Karpas-422 (cell line): ENCODE data around the gene RIC8B. TPM values are rescaled to one million over a fixed set of nuclear protein-coding genes. Genes with fewer than 3 reads are reported as not detected.
A peak's percentile ranks its signal among the peaks of the same experiment; 100 is the strongest.
"Not testable (repeated sequence)": the region's sequence is repeated elsewhere in the genome, so short reads cannot be mapped to it uniquely, and the experiment has no call there.

ENCODE experiments used
- DNase-seq: peaks from one replicate; pipeline ENCODE4 v3.0.0-alpha.2; 2015
- H2AFZ ChIP-seq: fragments of 200-600 bp; sonication (generic); 2 replicates; pipeline ENCODE4 v1.6.1; 2014; ENCODE audit warnings: antibody characterized with exemption, low read length, mixed read lengths
- H3K27ac ChIP-seq: fragments of 200-600 bp; sonication (generic); 2 replicates; pipeline ENCODE4 v1.5.1; 2014; ENCODE audit warnings: mild to moderate bottlenecking, low read length, moderate library complexity
- H3K27me3 ChIP-seq: fragments of 200-600 bp; sonication (generic); 2 replicates; pipeline ENCODE4 v1.6.1; 2014; ENCODE audit warnings: low read length, mixed read lengths
- H3K36me3 ChIP-seq: fragments of 200-600 bp; sonication (generic); 2 replicates; pipeline ENCODE4 v1.6.1; 2014; ENCODE audit warnings: low read length, mixed read lengths; ENCODE audit not compliant: insufficient read depth
- H3K4me1 ChIP-seq: fragments of 200-600 bp; sonication (generic); 2 replicates; pipeline ENCODE4 v1.6.1; 2014; ENCODE audit warnings: mild to moderate bottlenecking, low read length, mixed read lengths
- H3K4me2 ChIP-seq: fragments of 200-600 bp; sonication (generic); 2 replicates; pipeline ENCODE4 v1.6.1; 2014; ENCODE audit warnings: low read length, low read depth, mild to moderate bottlenecking; ENCODE audit not compliant: poor library complexity, severe bottlenecking
- H3K4me3 ChIP-seq: fragments of 200-600 bp; sonication (generic); 2 replicates; pipeline ENCODE4 v1.5.1; 2014; ENCODE audit warnings: mild to moderate bottlenecking, antibody characterized with exemption, low read length, mixed read lengths
- H3K79me2 ChIP-seq: fragments of 200-600 bp; sonication (generic); 2 replicates; pipeline ENCODE4 v1.6.1; 2014; ENCODE audit warnings: mild to moderate bottlenecking, low read length, mixed read lengths
- H3K9ac ChIP-seq: fragments of 200-600 bp; sonication (generic); 2 replicates; pipeline ENCODE4 v1.6.0; 2014; ENCODE audit warnings: low read length
- H3K9me2 ChIP-seq: fragments of 200-600 bp; sonication (generic), shearing (Covaris generic); replicated peaks from 2 replicates; pipeline ENCODE4 v1.6.0; 2014; ENCODE audit warnings: mild to moderate bottlenecking, low read length, moderate library complexity; ENCODE audit not compliant: insufficient read depth
- H3K9me3 ChIP-seq: fragments of 300-700, 200-600 bp; sonication (generic); 2 replicates; pipeline ENCODE4 v1.6.1; 2014; ENCODE audit warnings: low read length, mixed read lengths
- H4K20me1 ChIP-seq: fragments of 200-600 bp; sonication (generic); 2 replicates; pipeline ENCODE4 v1.6.1; 2014; ENCODE audit warnings: mild to moderate bottlenecking, antibody characterized with exemption, low read length, low read depth; ENCODE audit not compliant: insufficient read depth
- total RNA-seq: library from RNA; depleted of rRNA; stranded (reverse); fragments of >200 nt; shearing (Covaris generic); gene quantifications from 2 replicates; pipeline ENCODE4 v1.2.3, GENCODE V29; 2014; ENCODE audit warnings: low replicate concordance; rRNA removed

The RIC8B gene
- total RNA-seq, 1 experiment from 2014 or later = not detected

DNA sequence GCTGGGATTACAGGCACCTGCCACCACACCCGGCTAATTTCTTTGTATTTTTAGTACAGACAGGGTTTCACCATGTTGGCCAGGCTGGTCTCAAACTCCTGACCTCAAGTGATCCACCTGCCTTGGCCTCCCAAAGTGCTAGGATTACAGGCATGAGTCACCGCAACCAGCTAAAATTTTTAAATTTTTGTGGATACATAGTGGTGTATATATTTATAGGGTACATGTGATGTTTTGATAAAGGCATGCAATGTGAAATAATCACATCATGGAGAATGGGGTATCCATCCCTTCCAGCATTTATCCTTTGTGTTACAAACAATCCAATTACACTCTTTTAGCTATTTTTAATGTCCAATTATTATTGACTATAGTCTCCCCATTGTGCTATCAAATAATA is 147.5 kb downstream of the RIC8B start:
- H3K4me3 ChIP-seq, H4K20me1 ChIP-seq, H3K79me2 ChIP-seq, H3K9me2 ChIP-seq, H3K36me3 ChIP-seq, DNase-seq, H3K9me3 ChIP-seq, H3K27me3 ChIP-seq, H3K27ac ChIP-seq, H3K4me1 ChIP-seq, H2AFZ ChIP-seq, H3K9ac ChIP-seq, H3K4me2 ChIP-seq: not testable (repeated sequence)

DNA sequence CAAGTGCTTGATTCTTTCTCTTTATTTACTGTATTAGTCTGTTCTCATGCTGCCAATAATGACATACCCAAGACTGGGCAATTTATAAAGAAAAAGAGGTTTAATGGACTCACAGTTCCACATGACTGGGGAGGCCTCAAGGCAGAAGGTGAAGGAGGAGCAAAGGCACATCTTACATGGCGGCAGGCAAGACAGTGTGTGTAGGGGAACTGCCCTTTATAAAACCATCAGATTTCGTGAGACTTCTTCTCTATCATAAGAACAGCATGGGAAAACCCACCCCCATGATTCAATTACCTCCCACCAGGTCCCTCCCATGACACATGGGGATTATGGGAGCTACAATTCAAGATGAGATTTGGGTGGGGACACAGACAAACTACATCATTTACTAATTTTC is 149.1 kb downstream of the RIC8B start:
- H4K20me1 ChIP-seq, H3K9ac ChIP-seq, H3K27ac ChIP-seq, H3K4me3 ChIP-seq, H3K79me2 ChIP-seq, H3K36me3 ChIP-seq, DNase-seq, H3K27me3 ChIP-seq, H3K9me3 ChIP-seq, H3K4me1 ChIP-seq, H3K4me2 ChIP-seq, H2AFZ ChIP-seq, H3K9me2 ChIP-seq: not testable (repeated sequence)

DNA sequence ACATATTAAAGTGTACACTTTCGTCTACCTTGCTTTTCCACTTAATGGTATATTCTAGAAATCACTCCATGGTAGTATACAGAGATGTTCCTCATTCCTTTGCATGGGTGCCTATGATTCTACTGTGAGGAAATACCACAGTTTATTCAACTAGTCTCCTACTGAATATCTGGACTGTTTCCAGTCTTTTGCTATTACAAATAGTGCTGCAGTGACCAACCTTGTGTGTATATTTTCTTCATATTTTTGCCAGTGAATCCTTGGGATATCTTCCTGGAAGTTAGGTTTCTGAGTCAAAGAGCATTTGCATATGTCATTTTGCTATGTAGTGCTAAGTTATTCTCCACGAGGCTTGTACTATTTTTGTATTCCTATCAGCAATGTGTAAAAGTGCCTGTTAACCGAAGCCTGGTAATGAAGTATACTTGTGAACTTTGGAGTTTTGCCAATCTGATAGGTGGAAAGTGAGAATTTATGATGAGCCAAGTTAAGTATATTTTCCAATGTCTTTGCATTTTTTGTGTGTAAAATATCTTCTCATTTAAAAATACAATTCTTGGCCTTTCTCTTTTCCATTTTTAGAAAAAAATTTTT is 149.9 kb downstream of the RIC8B start:
- Histone ChIP-seq H3K9ac (no peak overlapping the region), H3K79me2 (no peaks in the 10 kb centered on the region), H3K4me1 (no peaks in the 10 kb centered on the region), H3K9me3 (no peaks in the 10 kb centered on the region), H3K27ac (no peak overlapping the region), H4K20me1 (peaks cover under 1% of the 10 kb centered on the region; the same call in 1 of the 2 replicates), H3K9me2 (no peaks in the 10 kb centered on the region), H3K36me3 (no peaks in the 10 kb centered on the region), H2AFZ (no peak overlapping the region), H3K27me3 (no peaks in the 10 kb centered on the region), H3K4me2 (no peak overlapping the region), H3K4me3 (no peak overlapping the region)
- peak; percentile 29 for DNase-seq

DNA sequence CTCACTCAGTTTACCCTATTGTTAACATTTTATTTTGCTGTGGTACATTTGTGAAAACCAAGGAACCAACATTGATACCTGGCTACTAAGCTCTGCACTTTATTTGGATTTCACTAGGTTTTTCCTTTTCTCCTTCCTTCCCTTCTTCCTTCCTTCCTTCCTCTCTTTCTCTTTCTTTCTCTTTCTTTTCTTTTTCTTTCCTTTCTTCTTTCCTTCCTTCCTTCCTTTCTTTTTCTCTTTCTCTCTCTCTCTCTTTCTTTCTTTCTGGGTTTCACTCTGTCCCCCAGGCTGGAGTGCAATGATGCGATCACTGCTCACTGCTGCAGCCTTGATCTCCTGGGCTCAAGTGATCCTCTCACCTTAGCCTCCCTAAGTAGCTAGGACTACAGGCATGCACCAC is 152.2 kb downstream of the RIC8B start:
- Histone ChIP-seq H2AFZ (no peak overlapping the region), H3K9ac (no peak overlapping the region), H4K20me1 (no peaks in the 10 kb centered on the region), H3K9me2 (no peaks in the 10 kb centered on the region), H3K4me2 (no peak overlapping the region), H3K79me2 (no peaks in the 10 kb centered on the region), H3K4me3 (no peak overlapping the region), H3K36me3 (no peaks in the 10 kb centered on the region), H3K4me1 (no peaks in the 10 kb centered on the region), H3K27me3 (no peaks in the 10 kb centered on the region), H3K9me3 (no peaks in the 10 kb centered on the region), H3K27ac (no peak overlapping the region)
- no peak for DNase-seq

DNA sequence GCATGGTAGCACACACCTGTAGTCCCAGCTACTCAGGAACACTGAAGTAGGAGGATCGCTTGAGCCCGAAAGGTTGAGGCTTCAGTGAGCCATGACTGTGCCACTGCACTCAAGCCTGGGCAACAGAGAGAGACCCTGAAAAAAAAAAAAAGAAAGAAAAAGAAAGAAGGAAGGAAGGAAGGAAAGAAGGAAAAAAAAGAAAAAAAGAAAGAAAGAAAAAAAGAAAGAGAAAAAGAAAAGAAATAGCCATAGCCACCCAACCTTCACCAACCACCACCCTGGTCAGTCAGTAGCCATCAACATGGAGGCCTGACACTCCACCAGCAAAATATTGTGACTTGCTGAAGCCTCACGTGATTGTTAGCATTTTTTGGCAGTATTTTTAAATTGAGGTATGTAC is 159.8 kb downstream of the RIC8B start:
- no peaks in the 10 kb centered on the region for H3K9me3 ChIP-seq
- H3K36me3 ChIP-seq = no peaks in the 10 kb centered on the region
- H3K9me2 ChIP-seq = no peaks in the 10 kb centered on the region
- no peak overlapping the region for H3K4me2 ChIP-seq
- no peaks in the 10 kb centered on the region for H3K27me3 ChIP-seq
- H3K4me3 ChIP-seq = no peak overlapping the region
- no peaks in the 10 kb centered on the region for H3K4me1 ChIP-seq
- DNase-seq = no peak
- no peak overlapping the region for H3K9ac ChIP-seq
- no peaks in the 10 kb centered on the region for H4K20me1 ChIP-seq
- no peak overlapping the region for H3K27ac ChIP-seq
- no peaks in the 10 kb centered on the region for H3K79me2 ChIP-seq
- H2AFZ ChIP-seq = no peak overlapping the region

Other genes with a start within 250 kb of the RIC8B start
- not detected in 2 replicates for gene RFX4, start 191.7 kb upstream of the RIC8B start, total RNA-seq
- gene TMEM263, start 181.2 kb downstream of the RIC8B start, total RNA-seq = 28.0 and 38.5 TPM in 2 replicates
- 6.7 and 6.9 TPM in 2 replicates for gene MTERF2, start 212.5 kb downstream of the RIC8B start, total RNA-seq